Inflammatory macrophage treated with lipopolysaccharide for 1 hour (primary cell): ENCODE data around the gene ZNF582.
A peak's percentile ranks its signal among the peaks of the same experiment; 100 is the strongest.

Experiments used
- DNase-seq, 2 donors: peaks; one replicate each; pipeline ENCODE4 v3.0.0-alpha.2; 2020 to 2022

ZNF582 gene

DNA sequence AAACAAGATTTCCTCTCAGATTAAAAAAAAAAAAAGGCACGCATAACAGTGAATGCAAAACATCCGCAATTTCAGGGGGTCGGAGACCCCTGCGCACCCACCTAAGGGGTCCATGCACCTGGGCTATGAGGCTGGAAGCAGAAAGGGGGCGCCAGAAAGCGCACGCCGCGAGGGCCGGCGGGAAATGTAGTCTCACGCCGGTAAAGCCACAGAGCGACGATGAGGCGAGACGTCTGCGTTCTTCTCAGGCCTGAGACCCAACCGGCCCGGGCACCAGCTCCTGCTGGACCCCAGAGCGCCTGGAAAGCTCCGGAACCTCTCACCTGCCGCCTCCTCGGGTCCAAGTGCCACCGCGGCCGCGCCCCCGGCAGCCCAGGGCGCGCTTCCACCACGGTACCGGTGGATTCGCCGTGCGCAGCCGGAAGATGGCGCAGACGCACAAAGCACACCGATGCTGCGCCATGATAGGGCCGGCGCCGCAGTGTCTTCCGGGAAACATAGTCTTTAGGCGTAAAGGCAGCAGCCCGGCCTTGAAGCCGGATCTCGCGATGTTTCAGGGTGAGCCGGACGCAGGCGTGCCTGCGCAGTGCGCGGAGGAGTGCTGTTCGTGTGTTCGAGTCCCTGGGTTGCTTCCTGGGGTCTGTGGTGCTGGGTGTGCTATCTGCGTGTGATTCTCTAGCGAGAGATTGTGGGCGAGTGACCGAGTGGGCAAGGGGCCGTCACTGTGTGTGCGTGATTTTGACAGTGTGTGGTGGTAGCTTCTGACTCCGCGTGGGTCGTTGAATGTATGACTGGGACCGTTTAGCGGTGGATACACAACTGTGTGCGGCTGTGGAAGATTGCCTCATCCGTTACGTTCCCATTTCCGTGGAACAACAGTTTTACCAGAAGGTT, at the start of gene ZNF582:
Gene ZNF582 (minus strand): TSS at position 416 of the 894 bp plus-strand sequence. CDS start 1,782 bp downstream, outside the sequence.
- DNase-seq, result peak; percentile 90 to 95

DNA sequence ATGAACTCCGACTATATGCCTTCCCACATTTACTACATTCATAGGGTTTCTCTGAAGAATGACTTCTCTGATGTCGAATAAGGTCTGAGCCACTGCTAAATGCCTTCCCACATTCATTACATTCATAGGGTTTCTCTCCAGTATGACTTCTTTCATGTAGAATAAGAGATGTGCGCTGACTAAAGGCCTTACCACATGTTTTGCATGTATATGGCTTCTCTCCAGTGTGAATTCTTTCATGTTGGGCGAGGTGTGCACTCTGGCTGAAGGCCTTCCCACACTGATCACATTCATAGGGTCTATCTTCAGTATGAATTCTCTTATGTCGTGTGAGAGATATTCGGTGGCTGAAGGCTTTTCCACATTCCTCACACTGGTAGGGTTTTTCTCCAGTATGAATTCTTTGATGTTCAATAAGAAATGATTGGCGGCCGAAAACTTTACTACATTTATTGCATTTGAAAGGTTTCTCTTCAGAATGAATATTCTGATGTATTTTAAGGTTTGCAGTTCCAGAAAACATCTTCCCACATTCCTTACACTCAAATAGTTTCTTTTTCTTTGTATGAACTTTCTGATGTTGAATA, 48.0 kb upstream of the ZNF582 start:
- no peak for DNase-seq

DNA sequence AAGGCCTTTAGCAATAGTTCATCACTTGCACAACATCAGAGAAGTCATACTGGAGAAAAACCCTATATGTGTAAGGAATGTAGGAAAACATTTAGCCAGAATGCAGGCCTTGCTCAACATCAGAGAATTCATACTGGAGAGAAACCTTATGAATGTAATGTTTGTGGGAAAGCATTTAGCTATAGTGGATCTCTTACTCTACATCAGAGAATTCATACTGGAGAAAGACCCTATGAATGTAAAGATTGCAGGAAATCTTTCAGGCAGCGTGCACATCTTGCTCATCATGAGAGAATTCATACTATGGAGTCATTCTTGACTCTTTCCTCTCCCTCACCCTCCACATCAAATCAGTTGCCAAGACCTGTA, 30.6 kb upstream of the ZNF582 start:
- DNase-seq, result no peak

DNA sequence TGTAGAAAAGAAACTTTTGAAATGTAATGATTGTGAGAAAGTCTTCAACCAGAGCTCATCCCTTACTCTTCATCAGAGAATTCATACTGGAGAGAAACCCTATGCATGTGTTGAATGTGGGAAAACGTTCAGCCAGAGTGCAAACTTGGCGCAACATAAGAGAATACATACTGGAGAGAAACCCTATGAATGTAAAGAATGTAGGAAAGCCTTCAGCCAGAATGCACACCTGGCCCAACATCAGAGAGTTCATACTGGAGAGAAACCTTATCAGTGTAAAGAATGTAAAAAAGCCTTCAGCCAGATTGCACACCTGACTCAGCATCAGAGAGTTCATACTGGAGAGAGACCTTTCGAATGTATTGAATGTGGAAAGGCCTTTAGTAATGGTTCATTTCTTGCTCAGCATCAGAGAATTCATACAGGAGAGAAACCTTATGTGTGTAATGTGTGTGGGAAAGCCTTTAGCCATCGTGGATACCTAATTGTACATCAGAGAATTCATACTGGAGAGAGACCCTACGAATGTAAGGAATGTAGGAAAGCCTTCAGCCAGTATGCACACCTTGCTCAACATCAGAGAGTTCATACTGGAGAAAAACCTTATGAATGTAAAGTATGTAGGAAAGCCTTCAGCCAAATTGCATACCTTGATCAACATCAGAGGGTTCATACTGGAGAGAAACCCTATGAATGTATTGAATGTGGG, 30.1 kb upstream of the ZNF582 start:
- no peak for DNase-seq

DNA sequence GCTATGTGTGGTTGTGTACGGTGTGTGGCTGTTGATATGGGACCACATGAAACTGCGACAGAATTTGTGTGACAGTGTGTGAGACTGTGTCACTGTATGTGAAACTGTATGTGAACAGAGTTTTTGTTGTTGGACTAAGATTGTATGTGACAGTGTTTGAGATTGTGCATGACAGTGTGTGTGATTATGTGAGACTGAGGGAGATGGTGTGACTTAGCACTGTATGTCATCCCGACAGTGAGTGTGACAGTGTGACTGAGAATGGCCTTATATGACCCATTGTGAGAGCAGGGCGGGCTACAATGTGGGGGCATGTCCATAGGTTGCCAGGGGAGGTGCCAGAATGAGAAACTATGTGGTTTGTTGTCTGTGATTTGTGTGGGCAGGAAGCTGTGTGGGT, 11.7 kb upstream of the ZNF582 start:
- no peak for DNase-seq

DNA sequence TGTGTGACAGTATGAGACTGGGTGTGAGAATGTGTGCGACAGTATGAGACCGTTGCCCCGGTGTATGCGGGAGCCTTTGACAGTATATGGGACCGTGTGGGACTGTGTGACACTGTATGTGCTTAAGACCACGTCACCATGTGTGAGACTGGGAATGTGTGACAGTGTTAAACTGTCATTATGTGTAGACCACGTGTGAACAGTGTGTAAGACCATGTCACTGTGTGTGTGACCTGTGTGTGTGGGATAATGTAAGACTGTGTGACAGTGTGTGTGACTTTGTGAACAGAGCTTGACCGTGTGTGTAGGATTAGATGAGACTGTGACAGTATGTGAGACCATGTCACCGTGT, 11.3 kb upstream of the ZNF582 start:
- no peak for DNase-seq

DNA sequence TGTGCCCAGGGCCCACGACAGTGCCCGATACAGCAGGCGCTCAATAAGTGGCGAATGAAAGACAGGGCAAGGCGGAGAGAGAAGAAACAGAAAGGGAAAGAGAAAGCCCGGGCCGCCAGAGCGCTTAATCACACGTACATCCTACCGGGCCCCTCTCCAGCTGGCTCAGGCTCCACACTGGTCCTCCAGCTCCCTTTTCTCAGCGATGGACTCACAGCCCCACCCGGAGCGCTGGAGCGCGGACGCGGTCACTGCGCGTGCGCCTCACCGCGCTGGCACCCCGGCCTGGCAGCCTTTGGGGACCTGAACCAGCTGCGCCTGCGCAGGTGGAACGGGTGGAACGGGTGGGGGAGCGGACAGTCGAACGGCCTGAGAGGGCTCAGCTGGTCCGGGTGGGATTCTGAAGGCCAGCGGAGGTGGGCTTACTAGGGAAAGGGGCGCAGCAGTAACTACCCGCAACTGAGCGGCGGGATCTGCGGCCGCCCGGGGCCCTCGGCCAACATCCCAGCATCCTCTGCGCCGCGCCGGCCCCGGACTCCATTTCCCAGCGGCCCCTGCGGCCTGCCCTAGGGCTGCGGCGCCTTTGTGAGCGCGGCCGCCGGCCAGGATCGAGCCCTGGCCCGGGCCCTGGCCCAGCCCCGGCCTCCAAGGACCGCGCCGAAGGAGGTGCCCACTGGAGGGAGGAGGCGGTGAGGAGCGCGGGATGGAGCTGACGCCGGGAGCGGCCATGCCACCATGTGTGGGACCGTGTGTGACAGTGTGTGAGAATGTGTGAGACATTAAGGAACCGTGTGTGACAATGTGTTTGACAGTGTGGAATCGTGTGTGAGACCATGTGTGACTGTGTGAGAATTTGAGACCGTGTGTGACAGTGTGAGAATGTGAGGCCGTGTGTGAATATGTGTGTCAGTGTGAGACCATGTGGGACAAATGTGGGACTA, 10.7 kb upstream of the ZNF582 start, which contains the start of gene ZNF583:
Gene ZNF583 (plus strand): TSS at position 569 of the 941 bp plus-strand sequence. CDS start 2,783 bp downstream, outside the sequence.
- DNase-seq, result peak; percentile 89 to 95

DNA sequence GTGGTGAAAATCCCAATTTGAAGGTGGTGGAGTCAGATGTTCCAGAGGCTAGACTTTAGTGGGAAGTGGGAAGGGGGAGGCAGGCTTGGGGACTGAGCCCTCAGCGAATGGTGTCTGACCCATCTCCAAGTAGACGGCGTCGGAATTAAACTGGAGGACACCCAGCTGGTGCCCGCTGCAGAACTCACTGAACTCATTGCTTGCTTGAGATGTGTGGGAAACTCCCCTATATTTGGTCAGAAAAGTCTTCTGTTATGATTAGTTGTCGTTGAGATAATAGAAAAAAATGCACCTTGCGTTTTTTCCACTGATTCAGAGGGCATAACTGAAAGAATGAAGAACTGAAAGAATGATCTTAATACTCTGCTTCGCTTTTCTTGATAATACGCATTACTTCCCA, 9.9 kb upstream of the ZNF582 start:
- DNase-seq, result no peak

DNA sequence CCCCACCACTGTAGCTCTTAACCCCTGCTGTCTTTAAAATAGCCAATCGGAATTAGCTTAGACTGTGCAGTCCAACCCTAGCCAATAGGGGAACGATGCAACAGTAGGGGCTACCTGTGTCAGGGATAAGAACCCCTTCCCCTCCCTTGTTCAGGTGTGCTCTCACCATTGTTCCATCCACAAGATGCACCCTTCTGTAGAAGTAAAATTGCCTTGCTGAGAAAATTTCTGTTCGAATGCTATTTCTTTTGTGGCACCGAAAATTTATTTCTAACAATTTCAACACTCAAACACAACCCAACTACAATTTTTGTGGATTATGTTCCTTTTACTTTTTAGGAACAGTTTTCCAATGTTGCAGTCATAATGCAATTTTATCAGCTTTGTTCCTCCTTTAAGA, 7.2 kb upstream of the ZNF582 start:
- no peak for DNase-seq

DNA sequence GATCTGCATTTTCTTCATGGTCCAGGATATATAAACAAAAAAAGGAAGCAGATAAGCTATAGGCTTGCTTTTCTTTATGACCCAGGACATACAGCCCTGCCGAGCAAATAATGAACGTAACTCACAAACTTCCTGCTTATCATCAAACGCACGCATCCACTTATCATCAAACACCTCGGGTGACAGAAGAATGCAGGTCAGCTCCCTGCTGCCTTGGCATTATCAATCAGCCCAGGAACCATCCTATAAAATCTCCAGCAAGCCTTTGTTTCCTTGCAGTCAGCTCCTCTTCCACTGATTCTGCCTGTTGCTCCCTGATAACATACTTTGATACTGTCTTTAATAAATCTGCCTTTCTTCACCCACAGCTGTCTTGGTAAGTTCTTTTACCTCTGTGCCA, 5.5 kb upstream of the ZNF582 start:
- DNase-seq, result no peak

DNA sequence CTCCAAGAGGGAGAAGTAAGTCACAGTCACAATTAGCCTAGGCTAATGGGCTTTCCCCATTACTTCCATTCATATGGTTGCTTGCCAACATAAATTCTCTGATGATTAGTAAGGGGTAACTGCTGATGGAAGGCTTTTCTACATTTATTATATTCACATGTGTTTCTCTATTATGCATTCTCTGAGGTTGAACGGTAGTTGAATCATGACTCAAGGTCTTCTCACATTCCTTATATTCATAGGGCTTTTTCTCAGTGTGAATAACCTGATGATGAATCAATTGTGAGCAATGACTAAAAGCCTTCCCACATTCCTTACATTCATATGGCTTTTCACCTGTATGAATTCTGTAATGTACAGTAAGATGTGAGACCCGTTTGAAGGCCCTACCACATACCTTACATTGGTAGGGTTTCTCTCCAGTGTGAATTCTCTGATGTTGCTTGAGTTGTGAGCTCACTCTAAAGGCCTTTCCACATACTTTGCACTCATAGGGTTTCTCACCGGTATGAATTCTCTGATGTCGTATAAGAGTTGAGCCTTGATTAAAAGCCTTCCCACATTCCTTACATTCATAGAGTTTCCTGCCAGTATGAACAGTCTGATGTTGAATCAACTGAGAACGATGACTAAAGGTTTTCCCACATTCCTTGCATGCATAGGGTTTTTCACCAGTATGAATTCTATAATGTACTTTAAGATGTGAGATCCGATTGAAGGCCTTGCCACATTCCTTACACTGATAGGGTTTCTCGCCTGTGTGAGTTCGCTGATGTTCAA, 9.3 kb downstream of the ZNF582 start:
- DNase-seq, result no peak

DNA sequence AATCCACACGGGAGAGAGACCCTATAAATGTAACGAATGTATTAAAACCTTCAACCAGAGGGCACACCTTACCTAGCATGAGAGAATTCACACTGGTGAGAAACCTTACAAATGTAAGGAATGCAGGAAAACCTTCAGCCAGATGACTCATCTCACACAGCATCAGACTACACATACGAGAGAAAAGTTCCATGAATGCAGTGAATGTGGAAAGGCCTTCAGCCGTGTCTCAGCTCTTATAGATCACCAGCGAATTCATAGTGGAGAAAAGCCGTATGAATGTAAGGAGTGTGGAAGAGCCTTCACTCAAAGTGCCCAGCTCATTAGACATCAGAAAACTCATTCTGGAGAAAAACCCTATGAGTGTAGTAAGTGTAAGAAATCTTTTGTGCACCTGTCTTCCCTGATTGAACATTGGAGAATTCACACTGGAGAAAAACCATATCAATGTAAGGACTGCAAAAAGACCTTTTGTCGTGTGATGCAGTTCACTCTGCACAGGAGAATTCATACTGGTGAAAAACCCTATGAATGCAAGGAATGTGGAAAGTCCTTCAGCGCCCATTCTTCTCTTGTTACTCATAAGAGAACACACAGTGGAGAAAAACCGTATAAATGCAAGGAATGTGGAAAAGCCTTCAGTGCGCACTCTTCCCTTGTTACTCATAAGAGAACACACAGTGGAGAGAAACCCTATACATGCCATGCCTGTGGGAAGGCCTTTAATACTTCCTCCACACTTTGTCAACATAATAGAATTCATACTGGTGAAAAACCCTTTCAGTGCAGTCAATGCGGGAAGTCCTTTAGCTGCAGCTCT, 16.0 kb downstream of the ZNF582 start:
- no peak for DNase-seq

DNA sequence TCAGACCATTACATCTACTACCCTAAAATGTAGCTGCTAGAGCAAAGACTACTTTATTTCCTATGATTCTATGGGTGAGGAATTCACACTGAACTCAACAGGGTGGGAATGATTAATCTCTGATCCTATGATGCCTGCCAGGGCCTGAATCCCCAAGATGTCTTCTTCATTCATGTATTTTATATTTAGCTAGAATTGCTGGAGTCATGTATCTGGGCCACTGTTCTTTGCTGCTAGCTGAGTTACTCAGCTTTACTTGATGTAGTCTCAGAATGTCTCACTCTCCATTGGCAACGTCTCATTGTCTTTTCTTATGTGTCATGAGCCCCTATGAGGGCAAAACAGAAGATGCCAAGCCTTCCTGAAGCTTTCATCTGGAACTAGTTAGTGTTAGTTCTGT, 21.1 kb downstream of the ZNF582 start:
- DNase-seq, result no peak

DNA sequence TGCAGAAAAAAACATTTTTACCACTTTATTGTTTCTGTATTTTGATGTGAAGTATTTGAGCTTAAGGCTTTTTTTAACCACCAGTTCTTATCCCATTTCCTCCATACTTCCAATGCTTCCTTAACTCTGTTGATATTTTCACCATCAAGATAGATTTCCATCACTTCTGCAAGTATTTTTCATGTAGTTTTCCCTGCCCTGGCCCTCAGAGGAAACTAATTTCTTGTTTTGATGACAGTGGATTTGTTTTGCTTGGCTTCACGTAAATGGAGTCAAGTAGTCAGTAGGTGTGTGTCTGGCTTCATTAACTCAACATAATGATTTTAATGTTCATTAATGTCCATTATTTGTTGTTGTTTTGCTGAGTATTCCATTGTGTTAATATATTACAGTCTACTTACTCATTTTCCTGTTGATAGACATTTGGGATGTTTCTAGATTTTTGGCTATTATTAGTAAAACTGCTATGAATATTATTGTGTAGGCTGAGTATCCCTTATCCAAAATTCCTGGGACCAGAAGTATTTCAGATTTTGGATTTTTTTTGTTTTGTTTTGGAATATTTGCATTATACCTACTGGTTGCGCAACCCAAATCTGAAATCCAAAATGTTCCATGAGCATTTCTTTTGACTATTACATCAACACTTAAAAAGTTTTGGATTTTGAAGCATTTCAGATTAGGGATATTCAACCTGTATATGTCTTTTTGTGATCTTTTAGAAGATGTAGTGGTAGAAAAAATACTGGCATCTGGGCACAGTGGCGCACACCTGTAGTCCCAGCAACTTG, 23.3 kb downstream of the ZNF582 start:
- no peak for DNase-seq

DNA sequence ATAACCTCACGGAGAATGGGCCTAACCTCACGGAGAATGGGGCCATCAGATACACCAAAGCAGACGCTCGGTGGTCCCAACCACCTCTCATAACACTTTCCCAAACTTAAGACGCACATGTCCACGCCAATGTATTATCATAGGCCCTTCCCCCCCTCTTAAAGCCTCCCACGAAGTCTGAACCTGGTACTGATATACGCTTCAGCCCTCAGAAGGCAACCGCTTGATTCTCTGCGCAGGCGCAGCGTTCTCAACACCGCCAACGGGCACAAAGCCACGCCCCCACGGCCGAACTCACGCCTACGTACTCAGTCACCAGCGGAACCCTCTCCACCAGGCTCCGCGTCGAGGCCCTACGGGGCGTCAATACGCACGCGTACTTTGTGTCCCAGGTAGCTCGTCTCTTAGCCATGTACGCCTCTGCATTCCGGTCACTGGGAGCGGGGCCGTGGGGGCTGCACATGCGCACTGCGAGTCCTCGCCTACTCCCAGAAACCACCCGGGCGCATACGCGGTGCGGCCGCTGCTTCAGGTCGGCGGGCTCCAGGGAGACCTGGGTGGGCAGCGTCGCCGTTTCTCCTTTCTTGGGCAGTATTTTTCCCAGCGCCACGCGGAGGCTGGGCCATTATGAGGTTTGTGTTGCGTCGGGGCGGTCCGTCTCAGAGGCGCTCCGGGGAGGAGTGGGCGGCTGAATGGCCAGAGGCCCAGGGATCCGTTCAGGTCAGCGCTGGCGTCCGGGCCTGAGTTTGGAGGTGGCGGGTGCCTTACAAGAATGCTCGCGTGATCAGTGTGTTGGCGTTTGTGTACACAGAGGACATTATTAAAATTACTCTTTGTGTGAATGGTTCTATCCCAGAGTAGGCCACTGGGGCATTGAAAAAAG, 25.3 kb downstream of the ZNF582 start:
- DNase-seq, result peak; percentile 78 to 84

DNA sequence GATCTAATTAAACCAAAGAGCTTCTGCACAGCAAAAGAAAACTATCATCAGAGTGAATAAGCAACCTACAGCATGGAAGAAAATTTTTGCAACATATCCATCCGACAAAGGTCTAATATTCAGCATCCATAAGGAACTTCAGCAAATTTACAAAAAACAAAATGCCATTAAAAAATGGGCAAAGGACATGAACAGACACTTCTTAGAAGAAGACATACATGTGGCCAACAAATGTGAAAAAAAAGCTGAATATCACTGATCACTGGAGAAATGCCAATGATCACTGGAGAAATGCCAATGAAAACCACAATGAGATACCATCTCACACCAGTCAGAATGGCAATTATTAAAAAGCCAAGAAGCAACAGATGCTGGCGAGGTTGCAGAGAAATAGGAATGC, 32.5 kb downstream of the ZNF582 start:
- no peak for DNase-seq

DNA sequence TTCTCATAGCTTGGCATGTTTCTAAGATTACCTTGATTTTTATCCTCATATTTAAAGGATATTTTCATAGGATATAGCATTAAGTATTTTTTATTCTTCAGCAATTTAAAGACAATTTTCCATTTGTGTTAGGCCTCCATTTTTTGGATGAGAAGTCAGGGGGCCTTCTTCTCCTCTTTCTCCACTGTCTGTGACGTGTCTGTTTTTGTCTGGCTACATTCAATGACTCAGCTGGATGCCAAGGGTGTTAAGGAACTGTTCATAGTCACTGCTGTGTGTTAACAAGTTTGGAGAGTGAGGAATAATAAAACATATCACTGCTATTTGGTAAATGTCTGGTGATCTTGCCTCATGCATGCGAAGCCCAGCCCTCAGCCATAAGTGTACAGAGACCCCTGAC, 36.4 kb downstream of the ZNF582 start:
- DNase-seq, result no peak

DNA sequence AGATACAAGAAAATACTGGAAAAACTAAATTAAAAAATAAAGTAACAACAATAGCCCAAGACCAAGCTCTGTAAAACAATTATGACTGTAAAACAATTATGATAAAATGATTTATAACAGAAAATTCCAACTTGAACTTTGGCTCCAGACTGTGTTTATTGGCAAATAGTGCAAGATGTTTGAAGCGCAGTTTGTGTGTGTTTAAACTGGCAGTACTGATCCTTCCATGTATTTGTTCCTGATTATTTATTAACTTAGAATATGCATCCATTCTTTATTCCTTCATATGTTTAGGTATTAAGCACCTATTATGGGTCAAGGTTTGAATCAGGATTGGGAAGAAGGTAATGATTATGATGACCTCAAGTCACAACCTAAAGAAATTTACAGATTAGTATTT, 37.8 kb downstream of the ZNF582 start:
- no peak for DNase-seq

DNA sequence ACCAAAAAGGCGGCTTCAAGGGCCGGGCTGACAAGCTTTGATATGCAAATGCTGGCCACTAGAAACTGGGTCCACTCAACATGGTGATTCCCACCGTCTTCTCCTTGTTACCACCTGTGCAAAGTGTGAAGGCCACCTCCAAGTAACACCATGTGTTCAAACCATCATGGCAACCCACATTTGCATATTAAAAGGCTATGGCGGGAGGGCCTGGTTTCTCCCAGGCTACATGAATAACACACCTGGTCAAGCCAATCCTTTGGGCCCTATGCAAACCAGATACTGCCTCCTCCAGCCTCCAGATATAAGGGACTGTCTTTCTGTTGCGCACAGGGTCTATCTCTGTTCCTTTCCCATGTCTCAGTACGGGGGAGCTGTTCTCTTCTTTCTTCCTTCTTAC, 42.1 kb downstream of the ZNF582 start:
- no peak for DNase-seq
